GM20431 (cell line): ENCODE data around the gene SNN.

Experiments used
- in situ Hi-C: fragments of 300-500 bp; cut with MseI, MboI; formaldehyde crosslinking; loops from one replicate; pipeline ENCODE4 v1.15.0; 2020; ENCODE audit warnings: low sequenced_read_pairs; ENCODE audit not compliant: unreplicated experiment

SNN gene

DNA sequence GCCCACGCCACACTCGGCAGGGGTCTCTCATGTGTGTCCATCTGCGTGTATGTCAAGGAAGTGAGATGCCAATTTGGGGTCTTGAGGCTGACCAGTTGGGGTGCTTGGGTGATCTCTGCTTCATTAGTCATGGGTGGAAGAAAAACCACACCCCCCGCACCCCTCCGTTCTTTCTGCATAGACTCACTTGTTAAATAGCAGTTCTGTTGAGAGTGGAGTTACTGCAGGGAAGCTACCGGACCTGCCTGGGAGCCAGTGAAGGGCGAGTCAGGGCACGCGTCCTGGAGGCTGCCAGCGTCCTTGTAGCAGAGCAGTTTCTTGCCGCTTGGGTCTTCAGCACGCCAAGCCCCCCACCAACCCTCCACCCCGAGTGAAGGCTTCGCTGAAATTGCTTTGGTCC is 8.5 kb downstream of the SNN start:
- in situ Hi-C loops: no loop called here

DNA sequence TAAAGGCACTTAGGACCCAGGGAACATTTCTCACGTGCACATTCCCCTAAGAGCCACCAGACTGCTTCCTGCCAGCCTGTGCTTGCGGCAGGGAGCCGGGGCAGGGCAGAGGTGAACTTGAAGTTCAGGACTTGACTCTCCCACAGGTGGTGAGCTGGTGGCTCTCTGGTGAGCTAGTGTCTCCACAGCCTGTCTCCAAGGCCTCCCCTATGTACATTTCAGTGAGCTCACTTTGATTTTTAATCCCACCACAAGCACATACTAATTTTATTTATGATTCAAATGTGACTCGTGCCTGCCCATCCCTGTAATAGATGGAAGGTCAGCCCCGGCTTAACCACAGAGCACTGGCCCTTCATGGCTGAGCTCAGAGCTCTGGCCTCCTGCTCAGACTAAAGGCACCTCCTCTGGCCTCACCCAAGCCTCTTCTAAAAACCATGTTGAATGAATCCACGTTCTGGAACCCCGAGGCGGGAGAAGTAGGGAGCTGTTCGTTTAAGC is 9.2 kb downstream of the SNN start:
- in situ Hi-C loops: no loop called here

GRCh38 chr16:11677959-11678881 is 10.0 kb downstream of the SNN start:
- in situ Hi-C loops: no loop called here

DNA sequence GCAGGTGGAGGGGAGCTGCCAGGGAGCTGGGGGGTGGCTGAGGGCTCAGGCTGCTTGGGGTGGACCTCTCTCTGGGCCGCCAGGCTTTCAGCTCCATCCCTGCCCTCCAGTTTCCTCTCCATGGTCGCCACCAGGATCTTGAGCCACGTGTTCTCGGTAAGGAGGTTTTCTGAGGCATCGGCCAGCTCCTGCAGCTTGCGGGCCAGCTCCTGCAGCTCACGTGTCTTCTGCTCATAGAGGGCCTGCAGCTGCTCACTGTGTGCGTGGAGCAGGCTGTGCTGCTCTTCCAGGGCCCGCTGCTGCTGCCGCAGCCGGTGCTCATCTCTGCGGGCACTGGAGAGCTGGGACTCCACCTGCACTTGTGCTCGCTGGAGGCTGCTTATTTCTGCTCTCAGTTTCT is 11.0 kb downstream of the SNN start:
- in situ Hi-C loops: no loop called here

- in situ Hi-C loops: no loop called here
Observed at GRCh38 chr16:11679941-11680911, 12.0 kb downstream of the SNN start.

DNA sequence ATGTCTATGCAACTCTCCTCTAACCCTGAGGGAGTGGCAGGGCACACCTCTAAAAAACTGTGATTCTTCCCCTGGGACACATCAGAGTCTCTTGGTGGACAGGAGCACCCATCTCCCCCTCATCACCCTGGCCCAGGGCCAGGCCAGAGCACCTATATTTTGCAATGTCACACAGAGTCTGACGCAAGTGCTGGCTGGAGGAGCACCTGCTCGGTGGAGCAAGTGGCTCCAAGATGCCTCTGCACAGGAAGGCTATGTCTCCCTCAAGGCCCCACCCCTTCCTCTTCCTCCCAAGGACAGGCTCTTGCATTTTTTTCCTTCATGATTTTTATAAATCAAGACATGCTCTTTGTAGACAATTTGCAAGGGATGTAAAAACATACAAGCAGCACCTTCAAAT is 13.3 kb downstream of the SNN start:
- in situ Hi-C loops: no loop called here

GRCh38 chr16:11681976-11682654 is 13.9 kb downstream of the SNN start:
- in situ Hi-C loops: no loop called here

DNA sequence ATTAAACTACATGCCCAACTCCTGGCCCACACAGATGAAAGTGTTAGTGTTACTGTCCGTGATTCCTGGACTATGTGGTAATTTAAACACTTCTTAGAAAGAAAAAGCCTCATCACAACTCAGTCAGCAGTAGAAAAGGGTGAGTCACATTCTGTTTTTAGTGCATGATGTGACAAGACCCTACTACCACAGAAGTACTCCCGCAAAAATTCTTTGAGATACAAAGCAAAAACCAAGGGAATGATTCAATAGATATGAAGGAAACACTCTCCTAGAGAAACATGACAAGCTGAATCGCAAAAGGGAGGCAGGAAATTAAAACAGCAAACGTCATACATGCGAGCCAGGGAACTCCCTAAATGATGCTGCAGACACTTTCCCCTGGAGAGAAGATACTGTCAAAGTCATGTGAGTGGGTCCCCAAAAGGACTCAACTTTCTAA is 14.4 kb downstream of the SNN start:
- in situ Hi-C loops: no loop called here

DNA sequence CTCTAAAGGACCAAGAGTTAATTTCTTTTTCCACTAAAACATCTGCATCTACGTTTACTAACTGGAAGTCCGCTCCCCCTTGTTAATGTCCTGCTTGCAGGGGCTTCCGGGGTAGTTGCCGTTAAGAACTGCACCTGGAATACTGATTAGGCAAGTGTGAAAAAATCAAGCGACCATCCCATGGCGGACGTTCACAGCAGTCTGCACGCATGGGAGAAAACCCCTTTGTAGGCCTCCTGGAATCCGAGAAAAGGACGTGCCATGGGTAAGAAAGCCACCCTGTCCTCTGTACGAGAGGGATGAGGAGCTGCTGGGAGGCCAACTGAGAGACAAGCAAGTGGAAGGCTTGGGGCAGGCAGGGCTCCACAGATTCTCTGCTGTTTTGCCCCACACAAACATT is 14.9 kb downstream of the SNN start:
- in situ Hi-C loops: no loop called here

GRCh38 chr16:11684231-11685025 is 16.2 kb downstream of the SNN start:
- in situ Hi-C loops: no loop called here

GRCh38 chr16:11685844-11686618 is 17.8 kb downstream of the SNN start:
- in situ Hi-C loops: no loop called here

DNA sequence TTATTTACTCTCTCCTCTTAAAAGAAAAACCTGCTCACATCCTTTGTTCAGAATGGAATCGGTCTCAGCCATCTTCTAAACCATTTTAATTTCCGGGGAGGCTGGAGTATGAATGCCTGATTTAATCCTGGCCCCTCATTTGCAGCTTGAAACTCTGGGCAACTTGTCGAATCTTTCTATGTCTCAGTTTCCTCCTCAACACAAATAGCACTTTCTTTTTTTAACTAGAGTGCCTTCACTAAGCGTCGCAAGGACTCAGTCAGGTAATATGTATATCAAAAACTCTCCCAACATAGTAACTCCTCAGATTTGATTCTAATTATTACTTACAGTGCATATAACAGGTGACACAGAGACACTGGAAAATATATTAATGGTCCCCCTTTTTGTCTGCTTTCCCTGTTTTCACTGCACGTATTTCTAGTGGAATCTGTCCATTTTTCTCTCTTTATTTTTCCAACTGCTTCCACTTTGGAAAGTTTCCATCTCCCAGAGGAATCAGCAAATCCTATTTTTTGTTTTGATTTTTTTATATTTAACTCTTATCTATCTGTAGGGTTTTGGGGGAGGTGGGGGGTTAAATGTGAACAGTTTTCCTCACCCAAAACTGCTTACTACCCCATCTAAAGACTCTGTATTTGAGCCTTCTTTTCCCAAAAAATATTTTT is 18.6 kb downstream of the SNN start:
- in situ Hi-C loops: no loop called here

- in situ Hi-C loops: no loop called here
Observed at GRCh38 chr16:11687601-11688519, 19.6 kb downstream of the SNN start.

- in situ Hi-C loops: no loop called here
Observed at GRCh38 chr16:11688520-11688886, 20.2 kb downstream of the SNN start.

- in situ Hi-C loops: no loop called here
Observed at GRCh38 chr16:11689031-11689840, 21.0 kb downstream of the SNN start.

DNA sequence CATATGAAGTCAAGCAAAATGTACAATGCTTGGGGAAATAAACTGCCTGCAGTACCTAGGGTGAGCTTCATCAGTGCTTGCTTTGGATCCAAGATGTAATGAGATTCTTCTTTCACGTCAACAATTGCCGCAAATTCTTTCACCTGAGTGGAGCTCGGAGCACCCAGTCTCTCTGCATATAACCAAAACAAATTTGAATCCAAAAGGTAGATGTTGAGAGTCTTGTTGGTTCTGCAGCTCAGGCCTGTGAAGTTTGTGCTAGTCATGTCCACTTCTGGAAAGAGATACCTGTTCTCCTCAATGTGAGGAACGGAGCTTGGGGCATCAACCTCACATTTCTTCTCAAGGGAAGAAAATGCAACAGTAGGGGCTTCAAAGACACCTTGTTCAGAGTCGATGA is 23.0 kb downstream of the SNN start:
- in situ Hi-C loops: no loop called here
